LNCaP clone FGC (cell line): ENCODE data around the gene LTBP1.

Experiments used
- DNase-seq: peaks from one replicate; pipeline ENCODE4 v3.0.0-alpha.2; 2011; ENCODE audit warnings: low read depth
- H3K4me3 ChIP-seq: 2 replicates; pipeline ENCODE4 v1.5.1; 2011; ENCODE audit warnings: mild to moderate bottlenecking, low read depth, low read length, control low read depth
- TF ChIP-seq, protein P1 (sequence below): IDR thresholded peaks from 2 replicates; pipeline ENCODE4 v1.5.1; 2012; ENCODE audit warnings: mild to moderate bottlenecking; ENCODE audit not compliant: control insufficient read depth, insufficient read depth; ENCODE audit errors: extremely low read depth

The LTBP1 gene

DNA sequence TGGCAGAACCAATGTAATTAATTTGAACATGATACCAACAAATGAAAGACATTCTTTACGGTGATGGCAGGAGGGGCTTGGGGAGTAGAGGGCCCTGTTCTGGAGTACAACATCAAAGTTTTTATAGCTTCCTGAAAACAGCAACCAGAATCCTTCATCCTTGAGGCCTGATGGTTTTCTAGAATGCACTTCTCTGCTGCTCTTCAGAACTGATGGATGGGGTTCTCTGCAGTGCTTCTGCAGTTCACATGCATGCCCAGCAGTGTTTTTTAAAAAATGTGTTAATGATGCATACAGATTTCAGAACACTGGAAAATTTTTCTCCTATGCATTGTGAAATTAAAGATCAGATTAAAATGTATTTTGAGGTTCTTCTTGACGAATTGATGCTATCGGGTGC, 2.5 kb downstream of the LTBP1 start:
- no peak overlapping the region for H3K4me3 ChIP-seq
- no peak for DNase-seq
- TF ChIP-seq, protein P1, sequence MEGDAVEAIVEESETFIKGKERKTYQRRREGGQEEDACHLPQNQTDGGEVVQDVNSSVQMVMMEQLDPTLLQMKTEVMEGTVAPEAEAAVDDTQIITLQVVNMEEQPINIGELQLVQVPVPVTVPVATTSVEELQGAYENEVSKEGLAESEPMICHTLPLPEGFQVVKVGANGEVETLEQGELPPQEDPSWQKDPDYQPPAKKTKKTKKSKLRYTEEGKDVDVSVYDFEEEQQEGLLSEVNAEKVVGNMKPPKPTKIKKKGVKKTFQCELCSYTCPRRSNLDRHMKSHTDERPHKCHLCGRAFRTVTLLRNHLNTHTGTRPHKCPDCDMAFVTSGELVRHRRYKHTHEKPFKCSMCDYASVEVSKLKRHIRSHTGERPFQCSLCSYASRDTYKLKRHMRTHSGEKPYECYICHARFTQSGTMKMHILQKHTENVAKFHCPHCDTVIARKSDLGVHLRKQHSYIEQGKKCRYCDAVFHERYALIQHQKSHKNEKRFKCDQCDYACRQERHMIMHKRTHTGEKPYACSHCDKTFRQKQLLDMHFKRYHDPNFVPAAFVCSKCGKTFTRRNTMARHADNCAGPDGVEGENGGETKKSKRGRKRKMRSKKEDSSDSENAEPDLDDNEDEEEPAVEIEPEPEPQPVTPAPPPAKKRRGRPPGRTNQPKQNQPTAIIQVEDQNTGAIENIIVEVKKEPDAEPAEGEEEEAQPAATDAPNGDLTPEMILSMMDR, result no peak

DNA sequence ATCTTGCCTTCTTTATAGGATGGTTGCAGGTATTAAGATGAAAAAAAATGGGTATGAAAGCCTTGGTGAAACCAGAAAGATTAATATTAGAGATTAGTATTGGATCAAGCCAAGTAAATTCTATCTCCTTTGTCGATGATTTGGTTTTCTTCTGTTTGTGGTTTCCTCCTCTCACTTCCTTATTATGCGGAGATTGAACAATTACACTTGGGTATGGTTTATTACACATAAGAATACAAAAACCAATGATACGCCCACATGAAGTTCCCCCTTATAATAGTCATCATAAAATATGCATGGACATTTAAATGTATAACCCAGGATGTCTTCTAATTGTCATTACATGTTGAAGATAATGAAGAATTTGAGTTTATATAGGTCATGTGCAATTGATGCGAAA, 4.9 kb downstream of the LTBP1 start:
- TF ChIP-seq, protein P1, result no peak
- DNase-seq, result no peak
- no peak overlapping the region for H3K4me3 ChIP-seq

DNA sequence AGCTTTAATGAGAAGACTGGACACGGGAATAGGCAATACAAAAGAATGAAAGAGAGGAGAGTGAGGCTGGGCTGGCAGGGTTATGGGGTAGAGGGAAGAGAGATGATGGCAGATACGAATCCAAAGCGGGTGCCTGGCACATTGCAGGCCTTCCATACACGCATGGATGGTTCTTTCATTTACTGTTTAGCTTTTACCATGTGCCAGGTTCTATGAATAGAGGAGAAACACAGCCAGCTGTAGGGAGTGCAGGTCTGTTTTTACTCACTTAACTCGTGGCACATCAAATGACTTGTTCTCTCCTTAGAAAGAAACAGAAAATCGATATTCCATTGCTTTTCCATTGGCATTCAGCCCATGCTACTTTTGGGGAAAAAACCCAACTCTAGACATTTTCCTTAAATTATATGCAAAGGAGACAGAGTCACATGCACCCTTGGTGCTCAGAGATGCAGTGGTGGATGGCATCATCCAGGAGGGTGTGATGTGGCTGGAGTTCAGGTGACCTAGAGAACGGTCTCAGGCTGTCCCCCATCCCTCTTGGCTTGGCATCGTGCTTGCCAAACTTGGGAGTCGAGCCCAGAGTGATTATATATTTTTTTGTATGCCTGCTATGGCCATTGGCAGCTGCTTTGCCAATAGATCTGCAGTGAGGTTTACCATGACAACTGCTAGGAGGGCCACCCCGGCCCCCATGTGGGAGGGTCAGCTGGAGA, 6.2 kb downstream of the LTBP1 start:
- DNase-seq, result no peak
- no peak overlapping the region for H3K4me3 ChIP-seq
- TF ChIP-seq, protein P1, result no peak

DNA sequence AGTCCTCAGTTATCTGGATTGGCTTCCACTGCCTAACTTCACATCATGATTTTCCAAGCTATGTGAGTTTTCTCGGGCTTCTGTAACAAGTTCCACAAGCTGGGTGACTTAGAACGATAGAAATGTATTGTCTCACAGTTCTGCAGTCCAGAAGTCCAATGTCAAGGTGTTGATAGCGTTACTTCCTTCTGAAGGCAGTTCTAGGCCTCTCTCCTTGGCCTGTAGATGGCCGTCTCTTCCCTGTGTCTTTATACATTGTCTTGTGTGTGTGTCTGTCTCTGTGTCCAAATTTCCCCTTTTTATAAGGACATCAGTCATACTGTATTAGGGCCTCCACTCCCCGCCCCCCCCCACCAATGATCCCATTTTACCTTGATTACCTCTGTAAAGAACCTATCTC, 7.5 kb downstream of the LTBP1 start:
- DNase-seq, result no peak
- TF ChIP-seq, protein P1, result no peak
- H3K4me3 ChIP-seq, result no peak overlapping the region

DNA sequence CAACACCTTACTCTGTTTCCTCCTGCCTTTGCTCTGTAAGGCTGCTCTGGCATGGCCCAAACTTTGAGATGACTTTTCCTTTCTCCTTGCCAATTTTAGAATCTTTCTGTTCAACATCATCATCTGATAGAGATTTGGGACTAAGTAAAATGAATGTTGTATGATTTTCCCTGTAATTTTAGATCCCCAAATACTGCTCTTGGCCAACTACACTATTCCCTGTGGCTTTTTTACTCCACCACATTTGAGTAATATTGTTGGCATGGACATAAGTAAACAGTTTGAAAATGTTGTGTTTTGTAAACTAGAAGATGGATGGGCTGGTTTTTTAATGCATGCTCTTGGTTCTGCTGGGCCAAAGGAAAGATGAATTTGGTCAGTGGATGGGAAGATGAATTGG, 12.1 kb downstream of the LTBP1 start:
- TF ChIP-seq, protein P1, result no peak
- no peak overlapping the region for H3K4me3 ChIP-seq
- no peak for DNase-seq

DNA sequence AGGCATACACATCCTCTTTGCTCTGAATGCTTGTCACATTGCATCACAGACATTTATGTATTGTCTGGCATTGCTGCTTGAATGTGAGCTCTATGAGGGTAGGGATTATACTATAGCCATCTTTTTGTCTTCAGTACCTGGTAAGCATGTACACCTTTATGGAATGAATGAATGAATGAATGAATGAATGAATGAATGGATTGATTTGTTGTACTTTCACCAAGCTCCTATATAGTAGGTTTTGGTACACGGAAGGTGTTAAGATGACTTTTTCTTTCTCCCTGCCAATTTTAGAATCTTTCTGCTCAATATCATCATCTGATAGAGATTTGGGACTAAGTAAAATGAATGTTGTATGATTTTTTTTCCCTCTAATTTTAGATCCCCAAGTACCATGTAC, 13.5 kb downstream of the LTBP1 start:
- no peak for DNase-seq
- TF ChIP-seq, protein P1, result no peak
- H3K4me3 ChIP-seq, result no peak overlapping the region
